ENCODE data around the gene MAGEB1. TPM values are rescaled to one million over a fixed set of nuclear protein-coding genes. Genes with fewer than 3 reads are reported as not detected.

The MAGEB1 gene, protein sequence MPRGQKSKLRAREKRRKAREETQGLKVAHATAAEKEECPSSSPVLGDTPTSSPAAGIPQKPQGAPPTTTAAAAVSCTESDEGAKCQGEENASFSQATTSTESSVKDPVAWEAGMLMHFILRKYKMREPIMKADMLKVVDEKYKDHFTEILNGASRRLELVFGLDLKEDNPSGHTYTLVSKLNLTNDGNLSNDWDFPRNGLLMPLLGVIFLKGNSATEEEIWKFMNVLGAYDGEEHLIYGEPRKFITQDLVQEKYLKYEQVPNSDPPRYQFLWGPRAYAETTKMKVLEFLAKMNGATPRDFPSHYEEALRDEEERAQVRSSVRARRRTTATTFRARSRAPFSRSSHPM
- total RNA-seq: not detected

DNA sequence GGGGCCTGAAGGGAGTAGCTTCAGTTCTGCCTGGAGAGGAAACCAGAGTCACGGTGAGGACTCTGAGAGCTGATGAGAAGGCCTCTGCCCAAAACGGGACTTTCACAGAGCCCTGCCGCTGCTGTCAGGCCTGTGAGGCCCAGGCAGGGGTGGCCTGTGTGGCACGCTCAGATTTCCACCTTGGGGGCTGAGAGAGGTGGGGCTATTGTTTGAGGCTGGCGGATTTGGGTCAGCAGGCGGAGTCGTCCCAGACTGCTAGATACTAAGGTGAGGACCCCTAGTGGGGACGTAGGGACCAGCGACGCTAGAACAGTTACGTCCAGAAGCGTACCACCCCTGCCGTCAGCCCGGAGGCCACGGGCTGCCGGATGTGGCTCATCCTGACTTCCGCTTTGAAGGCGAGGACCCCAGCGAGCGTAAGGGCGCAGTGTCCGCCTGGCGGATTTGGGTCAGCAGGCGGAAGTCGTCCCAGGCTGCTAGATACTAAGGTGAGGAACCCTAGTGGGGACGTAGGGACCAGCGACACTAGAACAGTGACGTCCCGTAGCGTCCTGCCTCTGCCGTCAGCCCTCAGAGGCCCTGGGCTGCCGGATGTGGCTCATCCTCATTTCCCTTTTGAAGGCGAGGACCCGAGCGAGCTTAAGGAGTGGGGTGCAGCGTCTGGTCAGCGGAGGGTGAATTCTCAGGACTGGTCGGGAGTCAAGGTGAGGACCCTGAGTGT, at the start of gene MAGEB1:
Gene MAGEB1, plus strand, starts transcription at position 378 of the 721 bp plus-strand sequence. CDS start 3,348 bp downstream, outside the sequence.
- Mint-ChIP-seq H3K27me3 (no peaks in the 10 kb centered on the region), H3K9me3 (no peaks in the 10 kb centered on the region), H3K36me3 (no peaks in the 10 kb centered on the region), H3K4me3 (no peak within 1 kb of the TSS), H3K27ac (no peak within 1 kb of the TSS), H3K4me1 (ENCODE audit: low read depth) (no peaks in the 10 kb centered on the region)
- ChIA-PET POLR2A (no interaction called here), CTCF (no interaction called here)
- intact Hi-C loops (cut with micrococcal nuclease): no loop called here
- DNase-seq: no peak

DNA sequence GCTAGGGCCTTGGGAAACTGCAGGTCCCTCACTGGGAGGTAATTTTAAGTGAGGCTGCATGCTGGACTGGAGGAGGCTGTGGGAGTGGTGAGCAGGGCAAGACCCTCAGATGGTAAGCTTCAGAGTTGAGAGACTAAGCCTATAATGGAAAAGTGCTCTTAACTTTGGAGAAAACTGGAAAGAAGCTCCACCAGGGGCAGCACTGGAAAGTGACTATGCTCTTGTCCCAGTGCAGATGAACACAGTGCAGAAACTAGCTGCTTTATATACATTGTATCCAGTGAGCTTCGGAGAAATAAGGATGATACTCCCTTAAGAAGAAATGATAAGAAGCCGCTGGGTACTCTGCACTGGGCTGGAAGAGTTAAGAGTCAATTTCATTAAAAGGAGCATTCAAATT, 34.8 kb upstream of the MAGEB1 start:
- POLR2A ChIA-PET: no interaction called here

DNA sequence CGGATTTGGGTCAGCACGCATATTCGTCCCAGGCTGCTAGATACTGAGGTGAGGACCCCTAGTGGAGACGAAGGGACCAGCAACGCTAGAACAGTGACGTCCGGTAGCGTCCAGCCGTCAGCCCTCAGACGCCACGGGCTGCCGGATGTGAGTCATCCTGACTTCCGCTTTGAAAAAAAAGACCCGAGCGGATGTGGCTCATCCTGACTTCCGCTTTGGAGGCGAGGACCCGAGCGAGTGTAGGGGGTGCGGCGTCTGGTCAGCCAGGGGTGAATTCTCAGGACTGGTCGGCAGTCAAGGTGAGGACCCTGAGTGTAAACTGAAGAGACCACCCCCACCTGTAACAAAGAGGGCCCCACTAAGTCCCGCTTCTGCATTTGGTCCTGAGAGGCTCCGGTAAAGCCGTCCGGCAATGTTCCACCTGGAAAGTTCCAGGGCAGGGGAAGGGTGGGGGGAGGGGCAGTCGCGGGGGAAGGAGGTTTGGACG, 31.5 kb upstream of the MAGEB1 start, which contains the start of gene MAGEB2:
Gene MAGEB2, plus strand, starts transcription at position 207 of the 487 bp plus-strand sequence. CDS start 3,018 bp downstream, outside the sequence.
- H3K4me1 Mint-ChIP-seq (ENCODE audit: low read depth): no peaks in the 10 kb centered on the region
- intact Hi-C loops (cut with micrococcal nuclease): no loop called here
- H3K9me3 Mint-ChIP-seq: no peaks in the 10 kb centered on the region
- H3K27ac Mint-ChIP-seq: no peak within 1 kb of the TSS
- H3K36me3 Mint-ChIP-seq: no peaks in the 10 kb centered on the region
- H3K27me3 Mint-ChIP-seq: no peaks in the 10 kb centered on the region
- CTCF ChIA-PET: no interaction called here
- no peak within 1 kb of the TSS for H3K4me3 Mint-ChIP-seq
- no peak for DNase-seq
- POLR2A ChIA-PET: no interaction called here

More for the DNA sequence above, 34.8 kb upstream of the MAGEB1 start:
- no peak overlapping the region for H3K4me3 Mint-ChIP-seq
- no peaks in the 10 kb centered on the region for H3K27me3 Mint-ChIP-seq
- DNase-seq: no peak
- H3K9me3 Mint-ChIP-seq: no peaks in the 10 kb centered on the region
- H3K36me3 Mint-ChIP-seq: no peaks in the 10 kb centered on the region
- CTCF ChIA-PET: no interaction called here
- H3K4me1 Mint-ChIP-seq (ENCODE audit: low read depth): no peaks in the 10 kb centered on the region
- intact Hi-C loops (cut with micrococcal nuclease): no loop called here
- H3K27ac Mint-ChIP-seq: no peak overlapping the region

DNA sequence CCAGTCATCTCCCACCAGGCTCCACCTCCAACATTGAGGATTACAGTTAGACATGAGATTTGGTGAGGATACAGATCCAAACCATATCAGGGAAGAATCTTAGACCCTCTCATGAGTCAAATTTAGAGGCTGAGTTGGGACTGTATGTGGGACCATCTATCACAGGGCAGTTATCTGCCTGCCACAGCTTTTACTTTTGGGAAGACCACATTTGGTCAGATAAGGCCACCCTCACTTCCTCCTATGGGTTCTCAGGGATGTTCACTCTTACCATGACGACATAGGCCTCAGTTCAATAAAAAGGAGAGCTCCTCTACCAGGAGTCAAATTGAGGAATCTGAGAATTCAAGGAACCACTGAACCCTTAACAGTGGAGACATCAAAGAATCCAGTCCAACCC, 29.5 kb upstream of the MAGEB1 start:
- DNase-seq: no peak
- H3K9me3 Mint-ChIP-seq: no peaks in the 10 kb centered on the region
- ChIA-PET CTCF (no interaction called here), POLR2A (no interaction called here)
- no peaks in the 10 kb centered on the region for H3K36me3 Mint-ChIP-seq
- no peaks in the 10 kb centered on the region for H3K27me3 Mint-ChIP-seq
- no peak overlapping the region for H3K4me3 Mint-ChIP-seq
- H3K27ac Mint-ChIP-seq: no peak overlapping the region
- H3K4me1 Mint-ChIP-seq (ENCODE audit: low read depth): no peaks in the 10 kb centered on the region
- intact Hi-C loops (cut with micrococcal nuclease): no loop called here

DNA sequence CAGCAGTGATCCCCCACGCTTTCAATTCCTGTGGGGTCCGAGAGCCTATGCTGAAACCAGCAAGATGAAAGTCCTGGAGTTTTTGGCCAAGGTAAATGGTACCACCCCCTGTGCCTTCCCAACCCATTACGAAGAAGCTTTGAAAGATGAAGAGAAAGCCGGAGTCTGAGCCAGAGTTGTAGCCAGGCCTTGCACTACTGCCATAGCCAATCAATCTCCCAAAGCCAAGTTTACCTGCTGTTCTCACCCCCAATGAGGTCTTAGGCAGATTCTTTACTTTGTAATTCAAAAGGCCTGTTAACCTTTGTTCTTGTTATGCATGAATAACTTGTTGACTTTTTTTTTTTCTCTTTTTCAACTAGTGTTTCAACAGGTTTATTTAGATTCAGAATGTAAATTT, 27.6 kb upstream of the MAGEB1 start:
- ChIA-PET CTCF (no interaction called here), POLR2A (no interaction called here)
- intact Hi-C loops (cut with micrococcal nuclease): no loop called here
- H3K4me3 Mint-ChIP-seq: no peak overlapping the region
- DNase-seq: no peak
- H3K4me1 Mint-ChIP-seq (ENCODE audit: low read depth): no peaks in the 10 kb centered on the region
- H3K27me3 Mint-ChIP-seq: no peaks in the 10 kb centered on the region
- no peak overlapping the region for H3K27ac Mint-ChIP-seq
- H3K36me3 Mint-ChIP-seq: no peaks in the 10 kb centered on the region
- no peaks in the 10 kb centered on the region for H3K9me3 Mint-ChIP-seq

DNA sequence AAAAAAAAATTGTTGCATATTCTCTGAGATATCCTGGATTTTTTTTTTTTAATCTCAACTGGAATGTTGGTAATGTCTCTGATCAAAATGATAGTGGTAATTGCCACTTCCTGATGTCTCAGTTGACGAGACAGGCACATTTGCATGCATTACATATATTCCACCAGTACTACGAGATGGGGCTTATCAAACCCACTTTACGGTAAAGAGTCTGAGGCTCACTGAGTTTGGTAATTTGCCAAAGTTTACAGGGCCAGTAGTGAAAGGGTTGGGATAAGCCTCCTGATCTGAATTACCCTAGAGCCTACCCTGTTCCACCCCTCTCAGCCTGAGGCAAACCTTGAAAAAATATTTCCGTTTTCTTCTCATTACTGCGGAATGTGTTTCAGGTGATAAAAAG, 26.3 kb upstream of the MAGEB1 start:
- Mint-ChIP-seq H3K4me3 (no peak overlapping the region), H3K36me3 (no peaks in the 10 kb centered on the region), H3K27me3 (no peaks in the 10 kb centered on the region), H3K9me3 (no peaks in the 10 kb centered on the region), H3K27ac (no peak overlapping the region), H3K4me1 (ENCODE audit: low read depth) (no peaks in the 10 kb centered on the region)
- CTCF ChIA-PET: no interaction called here
- intact Hi-C loops (cut with micrococcal nuclease): no loop called here
- POLR2A ChIA-PET: no interaction called here
- no peak for DNase-seq

DNA sequence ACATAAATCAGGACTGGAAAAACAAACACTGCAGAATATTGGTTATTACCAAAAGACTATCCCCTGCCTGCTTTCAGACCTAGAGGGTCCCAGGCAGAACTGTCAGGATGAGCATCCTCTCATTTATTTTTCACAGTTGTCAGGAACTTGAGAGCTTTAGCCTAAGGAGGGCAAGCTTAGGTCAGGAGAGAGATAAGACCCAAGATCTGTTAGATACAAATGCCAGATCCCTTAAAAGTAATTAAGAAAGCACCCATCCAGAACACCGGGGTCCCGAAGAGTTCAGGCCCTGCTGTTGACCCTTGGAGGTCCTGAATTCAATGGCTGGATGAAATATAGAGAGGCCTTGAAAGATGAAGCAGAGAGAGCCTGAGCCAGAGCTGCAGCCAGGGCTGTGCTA, 22.4 kb upstream of the MAGEB1 start:
- ChIA-PET CTCF (no interaction called here), POLR2A (no interaction called here)
- Mint-ChIP-seq H3K36me3 (no peaks in the 10 kb centered on the region), H3K4me3 (no peak overlapping the region), H3K27ac (no peak overlapping the region), H3K9me3 (no peaks in the 10 kb centered on the region), H3K27me3 (no peaks in the 10 kb centered on the region), H3K4me1 (ENCODE audit: low read depth) (no peaks in the 10 kb centered on the region)
- intact Hi-C loops (cut with micrococcal nuclease): no loop called here
- DNase-seq: no peak

DNA sequence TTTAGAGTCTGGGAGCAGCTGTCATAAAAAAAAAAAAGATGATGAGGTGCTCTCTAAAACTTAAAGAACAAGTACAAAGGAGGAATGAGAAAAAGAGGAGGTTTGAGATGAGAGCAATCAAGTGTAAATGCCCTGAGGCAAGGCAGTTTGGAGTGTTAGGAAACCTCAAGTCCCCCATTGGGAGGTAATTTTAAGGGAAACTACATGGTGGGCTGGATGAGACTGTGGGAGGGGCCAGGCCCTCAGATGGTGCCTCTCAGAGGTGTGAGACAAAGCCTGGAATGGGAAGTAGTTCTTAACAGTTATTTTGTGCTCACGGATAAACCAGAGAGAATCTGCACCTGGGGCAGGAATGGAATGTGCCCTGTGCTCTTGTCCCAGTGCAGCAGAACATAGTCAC, 18.4 kb upstream of the MAGEB1 start:
- Mint-ChIP-seq H3K4me1 (ENCODE audit: low read depth) (no peaks in the 10 kb centered on the region), H3K4me3 (no peak overlapping the region), H3K27me3 (no peaks in the 10 kb centered on the region), H3K9me3 (no peaks in the 10 kb centered on the region), H3K27ac (no peak overlapping the region), H3K36me3 (no peaks in the 10 kb centered on the region)
- POLR2A ChIA-PET: no interaction called here
- intact Hi-C loops (cut with micrococcal nuclease): no loop called here
- CTCF ChIA-PET: no interaction called here
- DNase-seq: no peak

DNA sequence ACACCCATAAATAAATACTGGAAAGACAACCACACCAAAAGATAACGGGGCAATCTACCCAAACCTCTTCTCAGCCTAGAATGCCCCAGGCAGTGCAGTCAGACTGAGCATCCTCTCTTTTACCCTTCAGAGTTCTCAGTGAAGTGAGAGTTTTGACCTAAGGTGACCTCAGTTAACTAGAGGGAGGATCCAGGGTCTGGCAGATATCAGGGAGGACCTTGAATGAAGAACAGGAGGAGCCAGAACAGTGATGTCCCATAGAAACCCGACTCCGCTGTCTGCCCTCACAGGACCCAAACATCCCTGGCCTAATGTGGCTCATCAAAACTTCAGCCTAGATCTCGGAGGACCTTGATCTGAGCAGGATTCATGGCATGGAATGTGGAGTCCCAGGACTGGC, 16.6 kb upstream of the MAGEB1 start, which contains the start of gene MAGEB3:
Gene MAGEB3, plus strand, starts transcription at position 263 of the 400 bp plus-strand sequence. CDS start 5,268 bp downstream, outside the sequence.
- CTCF ChIA-PET: no interaction called here
- Mint-ChIP-seq H3K27me3 (no peaks in the 10 kb centered on the region), H3K4me1 (ENCODE audit: low read depth) (no peaks in the 10 kb centered on the region), H3K9me3 (no peaks in the 10 kb centered on the region), H3K36me3 (no peaks in the 10 kb centered on the region), H3K4me3 (no peak within 1 kb of the TSS), H3K27ac (no peak within 1 kb of the TSS)
- DNase-seq: no peak
- POLR2A ChIA-PET: no interaction called here
- intact Hi-C loops (cut with micrococcal nuclease): no loop called here

DNA sequence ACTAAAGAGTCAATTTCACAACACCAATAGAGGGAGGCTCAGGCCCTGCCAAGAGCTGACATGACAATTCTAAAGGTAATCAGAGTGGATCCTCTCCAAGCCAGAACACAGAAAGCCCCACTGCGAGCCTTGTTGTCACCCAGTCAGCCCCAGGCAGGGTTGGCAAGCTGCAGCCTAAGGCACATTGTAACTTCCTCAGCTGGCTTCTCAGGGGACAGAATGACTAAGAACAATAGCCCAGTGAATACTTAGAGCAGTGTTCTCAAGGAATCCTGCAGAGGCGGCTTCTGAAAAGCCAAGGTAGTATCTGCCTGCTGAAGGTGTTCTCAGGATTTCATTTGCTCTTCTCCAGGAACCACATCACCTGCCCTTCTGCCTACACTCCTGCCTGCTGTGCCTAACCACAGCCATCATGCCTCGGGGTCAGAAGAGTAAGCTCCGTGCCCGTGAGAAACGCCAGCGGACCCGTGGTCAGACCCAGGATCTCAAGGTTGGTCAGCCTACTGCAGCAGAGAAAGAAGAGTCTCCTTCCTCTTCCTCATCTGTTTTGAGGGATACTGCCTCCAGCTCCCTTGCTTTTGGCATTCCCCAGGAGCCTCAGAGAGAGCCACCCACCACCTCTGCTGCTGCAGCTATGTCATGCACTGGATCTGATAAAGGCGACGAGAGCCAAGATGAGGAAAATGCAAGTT, 5.1 kb upstream of the MAGEB1 start, which contains the start of gene MAGEB4:
Gene MAGEB4, plus strand, starts transcription at position 277 of the 692 bp plus-strand sequence. Its CDS starts 136 bp downstream, at position 413.
- Mint-ChIP-seq H3K27me3 (no peaks in the 10 kb centered on the region), H3K27ac (no peak within 1 kb of the TSS), H3K36me3 (no peaks in the 10 kb centered on the region), H3K9me3 (no peaks in the 10 kb centered on the region), H3K4me3 (no peak within 1 kb of the TSS), H3K4me1 (ENCODE audit: low read depth) (no peaks in the 10 kb centered on the region)
- intact Hi-C loops (cut with micrococcal nuclease): no loop called here
- DNase-seq: no peak
- ChIA-PET POLR2A (no interaction called here), CTCF (no interaction called here)

DNA sequence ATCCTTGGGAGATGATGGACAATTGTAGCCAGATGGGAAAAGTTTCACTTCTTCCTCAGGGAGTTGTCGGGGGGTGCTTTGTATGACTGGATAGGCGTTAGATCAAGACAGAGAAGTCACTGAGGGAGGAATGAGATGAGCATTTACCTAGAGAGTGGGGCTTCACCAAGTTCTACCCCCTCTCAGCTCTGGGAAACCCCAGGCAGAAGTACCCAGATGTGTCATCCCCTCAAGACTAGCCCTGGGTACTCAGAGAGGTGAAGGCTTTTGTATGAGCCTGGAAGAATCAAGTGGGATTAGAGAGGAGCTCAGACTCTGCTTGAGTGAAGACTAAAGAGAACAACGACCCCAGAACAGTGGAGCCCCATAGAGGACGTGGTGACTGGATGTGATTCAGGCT, 1.9 kb downstream of the MAGEB1 start:
- CTCF ChIA-PET: no interaction called here
- intact Hi-C loops (cut with micrococcal nuclease): no loop called here
- no peak for DNase-seq
- Mint-ChIP-seq H3K27me3 (no peaks in the 10 kb centered on the region), H3K27ac (no peak overlapping the region), H3K4me3 (no peak overlapping the region), H3K36me3 (no peaks in the 10 kb centered on the region), H3K4me1 (ENCODE audit: low read depth) (no peaks in the 10 kb centered on the region), H3K9me3 (no peaks in the 10 kb centered on the region)
- POLR2A ChIA-PET: no interaction called here

DNA sequence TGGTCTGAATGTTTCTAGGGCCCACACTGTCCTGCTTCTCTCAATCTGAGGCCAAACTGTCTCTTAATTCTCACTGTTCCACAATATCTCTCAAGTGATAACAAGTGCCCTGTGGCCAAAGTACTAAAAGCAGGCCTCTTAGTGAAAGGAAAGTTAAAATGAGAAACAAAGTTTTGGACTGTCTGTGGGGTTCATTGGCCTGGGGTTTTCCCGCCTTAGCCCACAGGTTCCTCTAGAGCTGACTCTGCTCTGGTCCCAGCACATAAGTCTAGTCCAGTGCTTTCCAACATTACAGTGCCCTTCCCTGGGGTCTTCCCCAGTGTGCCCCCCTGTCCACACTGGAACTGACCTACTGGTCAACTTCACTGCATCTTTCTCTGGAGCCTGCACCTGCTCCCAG, 6.3 kb downstream of the MAGEB1 start:
- no peaks in the 10 kb centered on the region for H3K4me1 Mint-ChIP-seq (ENCODE audit: low read depth)
- ChIA-PET POLR2A (no interaction called here), CTCF (no interaction called here)
- intact Hi-C loops (cut with micrococcal nuclease): no loop called here
- no peak for DNase-seq
- H3K27ac Mint-ChIP-seq: no peak overlapping the region
- no peaks in the 10 kb centered on the region for H3K36me3 Mint-ChIP-seq
- H3K4me3 Mint-ChIP-seq: no peak overlapping the region
- no peaks in the 10 kb centered on the region for H3K27me3 Mint-ChIP-seq
- H3K9me3 Mint-ChIP-seq: no peaks in the 10 kb centered on the region
